HG03442 (cell line): ENCODE results near the gene ENTPD7.
"Not testable (repeated sequence)": the region's sequence is repeated elsewhere in the genome, so short reads cannot be mapped to it uniquely, and the experiment has no call there.

Experiments used
- ATAC-seq: cut with Tn5 transposase; IDR thresholded peaks from one replicate; pipeline ENCODE4 v1.9.1; 2021; ENCODE audit warnings: mild to moderate bottlenecking, moderate library complexity; ENCODE audit not compliant: unreplicated experiment

ENTPD7 gene

GRCh38 chr10:99742254-99742653 lies 82.9 kb downstream of the ENTPD7 start:
- ATAC-seq: no peak

- ATAC-seq: no peak
Measured at GRCh38 chr10:99742701-99743100, 83.4 kb downstream of the ENTPD7 start.

- no peak for ATAC-seq
Measured at GRCh38 chr10:99743841-99744240, 84.5 kb downstream of the ENTPD7 start.

- not testable (repeated sequence) for ATAC-seq
Measured at GRCh38 chr10:99746166-99746565, 86.9 kb downstream of the ENTPD7 start.

- no peak for ATAC-seq
Measured at GRCh38 chr10:99748823-99749451, 89.6 kb downstream of the ENTPD7 start.

GRCh38 chr10:99750641-99751040 lies 91.3 kb downstream of the ENTPD7 start:
- ATAC-seq: no peak

- ATAC-seq: no peak
Measured at GRCh38 chr10:99754670-99755069, 95.4 kb downstream of the ENTPD7 start.
